ENCODE results near the gene PLA1A. TPM values are rescaled to one million over a fixed set of nuclear protein-coding genes. Genes with fewer than 3 reads are reported as not detected.
"Not testable (repeated sequence)": the region's sequence is repeated elsewhere in the genome, so short reads cannot be mapped to it uniquely, and the experiment has no call there.

The PLA1A gene
- polyA plus RNA-seq (2011; rRNA removed) (not detected in 2 replicates), polyA minus RNA-seq (2011; rRNA and poly(A)+ RNA removed) (not detected in 2 replicates)

GRCh38 chr3:119597548-119598288 lies at the start of gene PLA1A:
Gene PLA1A (plus strand): TSS chr3:119597885. CDS start chr3:119597914, 29 bp downstream.
- ChIA-PET CTCF (interaction anchor here (0.8 kb wide), 1 partner anchor 27 kb away, joined by 3 read pairs; no protein-coding TSS in a partner anchor), POLR2A (no interaction called here)
- Histone ChIP-seq H3K4me3 (ENCODE audit: low read depth, low read length) (no peak within 1 kb of the TSS), H3K27me3 (ENCODE audit: control insufficient read depth, insufficient read depth, low read length) (peaks cover 16% of the 10 kb centered on the region), H3K27ac (ENCODE audit: low read depth, low read length) (no peak within 1 kb of the TSS), H3K9me3 (ENCODE audit: control insufficient read depth, insufficient read depth, low read length) (no peaks in the 10 kb centered on the region)
- DNase-seq (ENCODE audit: low read depth, low spot score) = no peak
- TF ChIP-seq, protein P1, sequence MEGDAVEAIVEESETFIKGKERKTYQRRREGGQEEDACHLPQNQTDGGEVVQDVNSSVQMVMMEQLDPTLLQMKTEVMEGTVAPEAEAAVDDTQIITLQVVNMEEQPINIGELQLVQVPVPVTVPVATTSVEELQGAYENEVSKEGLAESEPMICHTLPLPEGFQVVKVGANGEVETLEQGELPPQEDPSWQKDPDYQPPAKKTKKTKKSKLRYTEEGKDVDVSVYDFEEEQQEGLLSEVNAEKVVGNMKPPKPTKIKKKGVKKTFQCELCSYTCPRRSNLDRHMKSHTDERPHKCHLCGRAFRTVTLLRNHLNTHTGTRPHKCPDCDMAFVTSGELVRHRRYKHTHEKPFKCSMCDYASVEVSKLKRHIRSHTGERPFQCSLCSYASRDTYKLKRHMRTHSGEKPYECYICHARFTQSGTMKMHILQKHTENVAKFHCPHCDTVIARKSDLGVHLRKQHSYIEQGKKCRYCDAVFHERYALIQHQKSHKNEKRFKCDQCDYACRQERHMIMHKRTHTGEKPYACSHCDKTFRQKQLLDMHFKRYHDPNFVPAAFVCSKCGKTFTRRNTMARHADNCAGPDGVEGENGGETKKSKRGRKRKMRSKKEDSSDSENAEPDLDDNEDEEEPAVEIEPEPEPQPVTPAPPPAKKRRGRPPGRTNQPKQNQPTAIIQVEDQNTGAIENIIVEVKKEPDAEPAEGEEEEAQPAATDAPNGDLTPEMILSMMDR (IDR thresholded peaks at IDR 0.05; ENCODE audit: low read depth, low read length) = no peak

- TF ChIP-seq, protein P1 (IDR thresholded peaks at IDR 0.05; ENCODE audit: low read depth, low read length) = no peak
- Histone ChIP-seq H3K27me3 (ENCODE audit: control insufficient read depth, insufficient read depth, low read length) (no peaks in the 10 kb centered on the region), H3K4me3 (ENCODE audit: low read depth, low read length) (no peak overlapping the region), H3K27ac (ENCODE audit: low read depth, low read length) (no peak overlapping the region), H3K9me3 (ENCODE audit: control insufficient read depth, insufficient read depth, low read length) (no peaks in the 10 kb centered on the region)
- CTCF ChIA-PET = no interaction called here
- POLR2A ChIA-PET = no interaction called here
- DNase-seq (ENCODE audit: low read depth, low spot score) = no peak
These were observed 49.3 kb upstream of the PLA1A start for GRCh38 chr3:119548341-119548740.

DNA sequence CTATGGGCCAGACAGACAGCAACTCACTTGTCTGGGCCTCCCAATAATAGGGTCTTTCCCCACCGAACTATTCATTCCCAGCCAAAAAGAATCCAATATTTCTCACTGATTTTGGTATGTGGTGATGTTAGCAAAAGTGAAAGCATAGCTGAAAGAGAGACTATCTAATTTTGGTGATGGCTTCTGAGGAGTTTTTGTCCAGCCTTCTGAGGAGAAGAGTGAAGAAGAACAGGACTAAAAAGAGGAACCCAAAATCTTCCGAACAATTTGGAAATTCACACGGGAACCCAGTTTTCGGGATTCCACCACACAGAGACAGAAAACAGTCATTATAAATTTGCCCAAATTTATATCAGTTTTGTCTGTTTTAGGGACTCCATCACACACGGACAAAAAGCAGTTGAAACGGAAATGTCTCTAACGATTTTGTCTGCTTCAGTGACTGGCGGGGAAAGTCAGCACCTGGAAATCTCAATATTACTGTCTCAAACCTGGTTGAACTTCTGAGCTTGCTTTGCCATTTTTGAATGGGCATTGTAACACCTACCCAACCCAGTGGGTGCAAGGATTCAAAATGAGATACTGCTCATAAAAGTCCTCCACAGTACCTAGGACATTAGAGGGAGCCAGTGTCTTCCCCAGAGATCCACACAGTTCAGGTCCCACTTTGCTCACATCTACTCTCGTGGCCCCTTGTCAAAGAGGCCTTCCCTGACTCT lies 47.3 kb upstream of the PLA1A start:
- TF ChIP-seq, protein P1 (IDR thresholded peaks at IDR 0.05; ENCODE audit: low read depth, low read length) = no peak
- Histone ChIP-seq H3K9me3 (ENCODE audit: control insufficient read depth, insufficient read depth, low read length) (no peaks in the 10 kb centered on the region), H3K4me3 (ENCODE audit: low read depth, low read length) (no peak overlapping the region), H3K27me3 (ENCODE audit: control insufficient read depth, insufficient read depth, low read length) (no peaks in the 10 kb centered on the region), H3K27ac (ENCODE audit: low read depth, low read length) (no peak overlapping the region)
- CTCF ChIA-PET = interaction anchor here (0.6 kb wide), 1 partner anchor 666 kb away, joined by 4 read pairs; no protein-coding TSS in a partner anchor
- POLR2A ChIA-PET = no interaction called here
- no peak for DNase-seq (ENCODE audit: low read depth, low spot score)

DNA sequence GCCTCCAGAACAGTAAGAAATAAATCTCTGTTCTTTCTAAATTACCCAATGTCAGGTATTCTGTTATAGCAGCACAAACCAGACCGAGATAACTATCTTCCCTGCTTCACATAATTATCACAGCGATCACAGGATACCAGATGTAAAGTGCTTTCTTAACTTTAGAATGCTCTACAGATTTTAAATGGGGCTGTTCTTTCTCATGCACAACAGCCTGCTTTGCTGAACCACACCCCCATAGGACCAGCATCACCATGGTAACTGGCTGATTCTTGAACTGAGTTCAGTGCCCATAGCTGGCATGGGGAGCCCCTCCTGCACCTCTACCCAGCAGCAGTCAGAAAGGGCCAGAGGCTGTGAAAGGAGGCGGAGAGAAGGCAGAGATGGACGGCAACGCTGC lies 46.1 kb upstream of the PLA1A start:
- Histone ChIP-seq H3K27me3 (ENCODE audit: control insufficient read depth, insufficient read depth, low read length) (peaks cover 4% of the 10 kb centered on the region), H3K9me3 (ENCODE audit: control insufficient read depth, insufficient read depth, low read length) (no peaks in the 10 kb centered on the region), H3K27ac (ENCODE audit: low read depth, low read length) (no peak overlapping the region), H3K4me3 (ENCODE audit: low read depth, low read length) (no peak overlapping the region)
- no peak for DNase-seq (ENCODE audit: low read depth, low spot score)
- TF ChIP-seq, protein P1 (IDR thresholded peaks at IDR 0.05; ENCODE audit: low read depth, low read length) = no peak
- ChIA-PET POLR2A (no interaction called here), CTCF (no interaction called here)

DNA sequence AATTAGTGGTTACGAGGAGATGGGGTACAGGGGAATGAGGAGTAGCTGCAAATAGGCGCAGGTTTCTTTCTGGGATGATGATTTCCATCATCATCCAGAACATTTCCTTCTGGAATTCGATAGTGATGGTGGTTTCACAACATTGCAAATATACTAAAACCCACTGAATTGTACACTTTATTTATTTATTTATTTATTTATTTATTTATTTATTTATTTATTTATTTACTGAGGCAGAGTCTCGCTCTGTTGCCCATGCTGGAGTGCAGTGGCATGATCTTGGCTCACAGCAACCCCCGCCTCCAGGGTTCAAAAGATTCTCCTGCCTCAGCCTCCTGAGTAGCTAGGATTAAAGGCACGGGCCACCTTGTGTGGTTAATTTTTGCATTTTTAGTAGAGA lies 44.8 kb upstream of the PLA1A start:
- CTCF ChIA-PET; POLR2A ChIA-PET; DNase-seq (ENCODE audit: low read depth, low spot score); H3K27ac ChIP-seq (ENCODE audit: low read depth, low read length); H3K4me3 ChIP-seq (ENCODE audit: low read depth, low read length); H3K9me3 ChIP-seq (ENCODE audit: control insufficient read depth, insufficient read depth, low read length): not testable (repeated sequence)
- H3K27me3 ChIP-seq (ENCODE audit: control insufficient read depth, insufficient read depth, low read length) = peaks cover 10% of the 10 kb centered on the region

Measured in AG04450 (cell line).